ENCODE measurements around the gene MYL10. TPM values are rescaled to one million over a fixed set of nuclear protein-coding genes. Genes with fewer than 3 reads are reported as not detected.
A peak's percentile ranks its signal among the peaks of the same experiment; 100 is the strongest.
"Not testable (repeated sequence)": the region's sequence is repeated elsewhere in the genome, so short reads cannot be mapped to it uniquely, and the experiment has no call there.

The MYL10 gene
- total and polyA plus RNA-seq, 8 donors: not detected

DNA sequence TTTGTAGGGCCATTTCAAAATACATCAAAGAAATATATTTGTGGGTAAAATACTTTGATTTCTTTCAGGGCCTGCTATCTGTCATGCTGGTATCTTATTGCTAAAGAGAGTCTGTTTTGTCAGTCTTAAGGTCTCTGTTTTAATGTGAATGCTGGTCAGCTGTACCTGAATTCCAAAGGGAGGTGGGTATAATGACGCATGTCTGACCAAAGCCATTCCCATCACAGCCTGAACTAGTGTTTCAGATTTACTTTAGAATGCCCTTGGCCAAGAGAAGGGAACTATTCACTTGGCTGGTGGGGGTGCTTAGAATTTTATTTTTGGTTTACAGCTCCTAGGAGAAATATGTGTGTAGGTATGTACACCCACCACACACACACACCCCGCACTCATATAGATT is 30.6 kb upstream of the MYL10 start:
- intact Hi-C loops (cut with DNase I; ENCODE audit: low total_unique reads): no loop called here
- DNase-seq: no peak
- TF ChIP-seq, protein P1, sequence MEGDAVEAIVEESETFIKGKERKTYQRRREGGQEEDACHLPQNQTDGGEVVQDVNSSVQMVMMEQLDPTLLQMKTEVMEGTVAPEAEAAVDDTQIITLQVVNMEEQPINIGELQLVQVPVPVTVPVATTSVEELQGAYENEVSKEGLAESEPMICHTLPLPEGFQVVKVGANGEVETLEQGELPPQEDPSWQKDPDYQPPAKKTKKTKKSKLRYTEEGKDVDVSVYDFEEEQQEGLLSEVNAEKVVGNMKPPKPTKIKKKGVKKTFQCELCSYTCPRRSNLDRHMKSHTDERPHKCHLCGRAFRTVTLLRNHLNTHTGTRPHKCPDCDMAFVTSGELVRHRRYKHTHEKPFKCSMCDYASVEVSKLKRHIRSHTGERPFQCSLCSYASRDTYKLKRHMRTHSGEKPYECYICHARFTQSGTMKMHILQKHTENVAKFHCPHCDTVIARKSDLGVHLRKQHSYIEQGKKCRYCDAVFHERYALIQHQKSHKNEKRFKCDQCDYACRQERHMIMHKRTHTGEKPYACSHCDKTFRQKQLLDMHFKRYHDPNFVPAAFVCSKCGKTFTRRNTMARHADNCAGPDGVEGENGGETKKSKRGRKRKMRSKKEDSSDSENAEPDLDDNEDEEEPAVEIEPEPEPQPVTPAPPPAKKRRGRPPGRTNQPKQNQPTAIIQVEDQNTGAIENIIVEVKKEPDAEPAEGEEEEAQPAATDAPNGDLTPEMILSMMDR (IDR thresholded peaks at IDR 0.05): no peak
- TF ChIP-seq EP300 (IDR thresholded peaks at IDR 0.05) (no peak), POLR2AphosphoS5 (IDR thresholded peaks at IDR 0.05) (no peak), POLR2A (IDR thresholded peaks at IDR 0.05) (no peak)
- WGBS, 5 donors: 64 to 85% (median 76%) methylated on average over 2 of the region's 2 CpGs
- Histone ChIP-seq H3K36me3 (no peaks in the 10 kb centered on the region), H3K4me3 (no peak overlapping the region), H3K27me3 (peaks cover 0 to 6% (median 0%) of the 10 kb centered on the region in 3 donors), H3K27ac (no peak overlapping the region), H3K9me3 (peaks cover 0 to 3% (median 0%) of the 10 kb centered on the region in 4 donors), H3K4me1 (no peaks in the 10 kb centered on the region)

DNA sequence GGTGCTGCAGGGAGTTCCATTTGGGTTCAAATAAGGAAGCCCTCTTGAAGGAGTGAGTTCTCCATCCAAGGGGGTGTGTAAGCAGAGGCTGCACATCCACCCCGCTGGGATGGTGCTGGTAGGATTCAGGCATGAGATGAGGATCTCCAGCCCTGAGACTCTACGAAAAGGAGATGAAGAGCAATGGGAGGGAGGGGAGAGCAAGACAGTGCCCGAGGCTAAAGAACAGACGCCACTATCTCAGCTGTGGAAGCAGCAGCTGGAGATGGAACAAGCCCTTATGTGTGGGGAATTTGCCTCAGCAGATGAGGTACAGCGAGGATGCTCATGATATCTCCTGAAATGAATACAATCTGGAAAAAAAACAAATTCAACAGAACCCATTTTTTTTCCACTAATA is 28.1 kb upstream of the MYL10 start:
- H3K4me3 ChIP-seq: no peak overlapping the region
- H3K4me1 ChIP-seq: no peaks in the 10 kb centered on the region
- intact Hi-C loops (cut with DNase I; ENCODE audit: low total_unique reads): no loop called here
- H3K36me3 ChIP-seq: no peaks in the 10 kb centered on the region
- no peaks in the 10 kb centered on the region for H3K9me3 ChIP-seq
- H3K27ac ChIP-seq: no peak overlapping the region
- no peak for TF ChIP-seq EP300 (IDR thresholded peaks at IDR 0.05)
- TF ChIP-seq, protein P1 (IDR thresholded peaks at IDR 0.05): no peak
- TF ChIP-seq POLR2AphosphoS5 (IDR thresholded peaks at IDR 0.05): no peak
- no peak for TF ChIP-seq POLR2A (IDR thresholded peaks at IDR 0.05)
- DNase-seq: no peak
- H3K27me3 ChIP-seq: no peaks in the 10 kb centered on the region
- 74 to 89% (median 82%) methylated on average over 5 of the region's 5 CpGs for WGBS, 5 donors

DNA sequence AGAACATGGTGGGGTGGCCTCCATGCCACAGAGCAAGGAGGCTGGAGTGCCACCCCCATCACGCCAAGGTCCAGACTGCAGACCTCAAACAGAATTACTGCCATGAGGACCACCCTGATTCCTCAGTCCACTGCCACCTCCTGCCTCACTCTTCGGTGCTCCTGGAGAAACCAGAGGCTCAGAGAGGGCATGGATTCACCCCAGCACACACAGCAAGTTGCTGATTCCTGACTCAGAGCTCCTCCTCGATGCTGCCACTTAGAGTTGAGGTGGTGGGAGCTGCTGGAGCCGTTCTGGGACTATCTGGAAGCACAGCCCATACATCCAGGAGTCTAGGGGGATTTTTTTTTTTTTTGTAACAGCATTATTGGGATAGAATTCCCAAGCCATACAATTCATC is 22.0 kb upstream of the MYL10 start:
- Histone ChIP-seq H3K36me3 (no peaks in the 10 kb centered on the region), H3K27ac (no peak overlapping the region), H3K9me3 (no peaks in the 10 kb centered on the region), H3K4me1 (peaks cover 0 to 9% (median 0%) of the 10 kb centered on the region in 4 donors), H3K27me3 (no peaks in the 10 kb centered on the region), H3K4me3 (no peak overlapping the region)
- TF ChIP-seq POLR2A (IDR thresholded peaks at IDR 0.05) (no peak), POLR2AphosphoS5 (IDR thresholded peaks at IDR 0.05) (no peak), EP300 (IDR thresholded peaks at IDR 0.05) (no peak)
- TF ChIP-seq, protein P1 (IDR thresholded peaks at IDR 0.05): no peak
- no peak for DNase-seq
- intact Hi-C loops (cut with DNase I; ENCODE audit: low total_unique reads): no loop called here
- 62 to 79% (median 74%) methylated on average over 4 of the region's 4 CpGs for WGBS, 5 donors

DNA sequence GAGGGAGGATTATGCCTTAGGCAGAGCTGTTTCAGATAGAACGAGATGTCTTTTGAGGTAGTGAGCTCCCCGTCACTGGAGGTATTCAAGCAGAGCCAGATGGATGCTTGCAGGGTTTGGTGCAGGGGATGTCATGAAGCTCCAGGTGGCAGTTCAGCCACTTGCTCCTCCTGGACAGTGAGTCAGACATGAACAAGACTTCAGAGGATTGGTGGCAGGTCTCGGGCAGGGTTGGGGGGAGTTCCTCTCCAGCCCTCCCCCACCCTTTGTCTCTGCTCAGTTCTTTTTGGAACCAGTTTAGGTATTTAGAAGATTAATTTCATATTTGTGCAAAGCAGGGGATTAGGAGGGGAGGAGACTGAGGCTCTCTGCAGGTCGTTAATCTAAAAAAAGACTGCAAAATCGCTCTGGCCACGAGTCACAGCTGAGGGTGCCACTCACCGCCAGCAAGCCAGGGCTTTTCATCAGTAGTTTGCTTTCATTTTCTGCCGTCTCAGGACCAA is 21.5 kb upstream of the MYL10 start:
- H3K27ac ChIP-seq: no peak overlapping the region
- no peaks in the 10 kb centered on the region for H3K36me3 ChIP-seq
- 32 to 42% (median 36%) methylated on average over 7 to 8 of the region's 8 CpGs for WGBS, 5 donors
- H3K4me1 ChIP-seq: peaks cover 0 to 9% (median 0%) of the 10 kb centered on the region in 4 donors
- H3K9me3 ChIP-seq: no peaks in the 10 kb centered on the region
- H3K4me3 ChIP-seq: no peak overlapping the region
- peak in 1 of 2 donors; percentile 22 for DNase-seq
- intact Hi-C loops (cut with DNase I; ENCODE audit: low total_unique reads): no loop called here
- TF ChIP-seq POLR2AphosphoS5 (IDR thresholded peaks at IDR 0.05): no peak
- TF ChIP-seq, protein P1 (IDR thresholded peaks at IDR 0.05): no peak
- H3K27me3 ChIP-seq: no peaks in the 10 kb centered on the region

DNA sequence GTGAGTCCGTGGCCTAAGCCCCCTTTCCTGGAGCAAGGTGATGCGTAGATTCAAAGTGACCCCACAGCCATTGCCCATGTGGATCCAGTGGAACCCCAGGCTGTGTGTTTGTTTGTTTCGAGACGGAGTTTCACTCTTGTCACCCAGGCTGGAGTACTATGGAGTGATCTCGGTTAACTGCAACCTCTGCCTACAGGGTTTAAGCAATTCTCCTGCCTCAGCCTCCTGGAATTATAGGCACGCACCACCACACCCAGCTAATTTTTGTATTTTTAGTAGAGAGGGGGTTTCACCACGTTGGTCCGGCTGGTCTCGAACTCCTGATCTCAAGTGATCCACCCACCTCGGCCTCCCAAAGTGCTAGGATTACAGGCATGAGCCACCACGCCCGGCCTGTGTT is 18.8 kb upstream of the MYL10 start:
- intact Hi-C loops (cut with DNase I; ENCODE audit: low total_unique reads); H3K27ac ChIP-seq; H3K36me3 ChIP-seq; H3K27me3 ChIP-seq; H3K9me3 ChIP-seq; DNase-seq; H3K4me3 ChIP-seq: not testable (repeated sequence)
- H3K4me1 ChIP-seq: peaks cover 6 to 21% (median 9%) of the 10 kb centered on the region in 4 donors
- 81 to 93% (median 91%) methylated on average over 11 to 12 of the region's 12 CpGs for WGBS, 5 donors
